ENCODE measurements around the gene ENDOU. TPM values are rescaled to one million over a fixed set of nuclear protein-coding genes. Genes with fewer than 3 reads are reported as not detected.

The ENDOU gene
- total and polyA plus RNA-seq, 10 donors, result 0.05 to 0.92 (median 0.24) TPM; not detected in 4

DNA sequence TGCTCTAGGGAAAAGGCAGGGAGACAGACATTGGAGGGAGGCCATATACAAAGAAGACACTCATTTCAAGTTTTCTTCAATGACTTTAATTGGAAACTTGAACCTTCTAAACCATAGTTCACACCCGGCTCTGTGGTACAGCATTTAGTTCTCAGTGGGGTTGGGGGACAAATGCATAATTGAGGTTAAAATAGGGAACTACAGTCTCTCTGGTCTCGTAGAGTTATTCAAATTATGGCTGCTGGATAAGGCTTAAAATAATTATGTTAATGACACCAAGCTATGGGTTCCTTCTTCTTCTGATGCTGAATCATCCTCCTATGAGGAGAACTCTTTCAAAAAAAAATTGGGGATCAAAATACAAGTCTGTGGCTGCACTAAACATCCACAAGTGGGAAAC is 15.6 kb downstream of the ENDOU start:
- Histone ChIP-seq H3K36me3 (peaks cover 0 to 7% (median 0%) of the 10 kb centered on the region in 6 donors), H3K4me3 (no peak overlapping the region), H3K27me3 (replicated peaks in 1 of 7) (no peaks in the 10 kb centered on the region), H3K27ac (peak overlapping the region in 6 of 8 donors; percentile 14 to 98 (median 61)), H3K4me1 (peaks cover 20 to 67% (median 49%) of the 10 kb centered on the region in 6 donors), H3K9me3 (no peaks in the 10 kb centered on the region)
- TF ChIP-seq, protein P1, sequence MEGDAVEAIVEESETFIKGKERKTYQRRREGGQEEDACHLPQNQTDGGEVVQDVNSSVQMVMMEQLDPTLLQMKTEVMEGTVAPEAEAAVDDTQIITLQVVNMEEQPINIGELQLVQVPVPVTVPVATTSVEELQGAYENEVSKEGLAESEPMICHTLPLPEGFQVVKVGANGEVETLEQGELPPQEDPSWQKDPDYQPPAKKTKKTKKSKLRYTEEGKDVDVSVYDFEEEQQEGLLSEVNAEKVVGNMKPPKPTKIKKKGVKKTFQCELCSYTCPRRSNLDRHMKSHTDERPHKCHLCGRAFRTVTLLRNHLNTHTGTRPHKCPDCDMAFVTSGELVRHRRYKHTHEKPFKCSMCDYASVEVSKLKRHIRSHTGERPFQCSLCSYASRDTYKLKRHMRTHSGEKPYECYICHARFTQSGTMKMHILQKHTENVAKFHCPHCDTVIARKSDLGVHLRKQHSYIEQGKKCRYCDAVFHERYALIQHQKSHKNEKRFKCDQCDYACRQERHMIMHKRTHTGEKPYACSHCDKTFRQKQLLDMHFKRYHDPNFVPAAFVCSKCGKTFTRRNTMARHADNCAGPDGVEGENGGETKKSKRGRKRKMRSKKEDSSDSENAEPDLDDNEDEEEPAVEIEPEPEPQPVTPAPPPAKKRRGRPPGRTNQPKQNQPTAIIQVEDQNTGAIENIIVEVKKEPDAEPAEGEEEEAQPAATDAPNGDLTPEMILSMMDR (IDR thresholded peaks at IDR 0.05 in 8 of 11, conservative IDR thresholded peaks at IDR 0.05 in 3 of 11), result no peak
- no peak for TF ChIP-seq POLR2A (IDR thresholded peaks at IDR 0.05)
- TF ChIP-seq POLR2AphosphoS5 (IDR thresholded peaks at IDR 0.05), result no peak
- WGBS, 5 donors, result 36 to 47% (median 40%) methylated on average over 2 of the region's 2 CpGs
- intact Hi-C loops (cut with DNase I; ENCODE audit: low total_unique reads), result loop anchor here (10.0 kb wide), 1 partner anchor 455 kb away; no protein-coding TSS in a partner anchor
- no peak for DNase-seq

DNA sequence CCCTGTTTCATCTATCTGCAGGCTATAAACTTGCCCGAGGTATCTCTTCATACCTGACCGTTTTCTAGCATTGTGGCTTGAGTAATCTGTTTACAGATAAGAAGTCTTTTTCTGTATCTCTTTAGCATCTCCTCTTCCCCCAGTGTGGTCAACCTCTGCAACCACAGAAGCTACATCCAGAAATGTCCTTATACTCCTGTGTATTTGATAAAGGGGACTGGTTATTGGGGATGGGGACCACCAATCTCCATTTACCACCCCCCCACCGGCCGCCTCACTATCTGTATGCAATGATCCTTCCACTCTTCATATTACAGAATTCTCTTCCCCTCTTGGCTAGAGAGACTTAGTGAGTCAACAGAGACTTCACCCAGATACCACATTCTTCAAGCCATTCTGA is 16.1 kb downstream of the ENDOU start:
- no peak for DNase-seq
- Histone ChIP-seq H3K27me3 (replicated peaks in 1 of 7) (no peaks in the 10 kb centered on the region), H3K4me3 (no peak overlapping the region), H3K9me3 (no peaks in the 10 kb centered on the region), H3K27ac (peak overlapping the region in 5 of 8 donors; percentile 15 to 98 (median 62)), H3K4me1 (peaks cover 24 to 68% (median 50%) of the 10 kb centered on the region in 6 donors), H3K36me3 (peaks cover 0 to 7% (median 0%) of the 10 kb centered on the region in 6 donors)
- intact Hi-C loops (cut with DNase I; ENCODE audit: low total_unique reads), result no loop called here
- 68 to 79% (median 71%) methylated on average over 4 of the region's 4 CpGs for WGBS, 5 donors
- TF ChIP-seq POLR2A (IDR thresholded peaks at IDR 0.05), result no peak
- TF ChIP-seq, protein P1 (IDR thresholded peaks at IDR 0.05 in 8 of 11, conservative IDR thresholded peaks at IDR 0.05 in 3 of 11), result no peak
- no peak for TF ChIP-seq POLR2AphosphoS5 (IDR thresholded peaks at IDR 0.05)

DNA sequence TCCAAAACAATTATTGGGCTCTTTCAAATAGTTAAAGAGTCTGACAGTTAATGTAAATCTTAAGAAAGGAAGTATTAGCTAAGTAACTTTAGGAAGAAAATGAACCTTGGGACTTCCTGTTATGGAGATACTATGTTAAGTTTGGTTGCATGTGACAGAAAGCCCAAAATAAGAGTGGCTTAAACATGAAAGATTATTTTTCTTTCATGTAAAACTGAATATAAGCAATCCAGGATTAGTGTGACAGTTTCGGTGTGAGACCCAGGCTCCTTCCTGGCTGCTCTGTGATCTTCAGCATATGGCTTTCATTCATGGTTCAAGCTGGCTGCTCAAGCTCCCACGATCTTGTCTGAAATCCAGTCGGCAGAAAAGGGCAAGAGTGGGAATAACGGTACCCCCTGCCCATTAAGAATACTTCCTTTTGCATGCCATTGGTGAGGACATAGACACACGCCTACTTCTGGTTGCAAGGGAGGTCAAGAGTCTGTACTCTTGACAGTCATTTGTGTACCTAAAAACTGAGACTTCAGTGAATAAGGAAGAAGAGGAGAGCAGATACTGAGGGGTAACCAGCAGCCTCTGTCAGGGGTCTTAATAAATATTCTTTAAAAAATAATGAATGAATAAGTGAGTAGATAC is 17.3 kb downstream of the ENDOU start:
- TF ChIP-seq POLR2A (IDR thresholded peaks at IDR 0.05) (no peak), POLR2AphosphoS5 (IDR thresholded peaks at IDR 0.05) (no peak)
- TF ChIP-seq, protein P1 (IDR thresholded peaks at IDR 0.05 in 8 of 11, conservative IDR thresholded peaks at IDR 0.05 in 3 of 11), result no peak
- peak overlapping the region in 7 of 8 donors; percentile 7 to 98 (median 94) for H3K27ac ChIP-seq
- peak overlapping the region in 1 of 8 donors; percentile 96 for H3K4me3 ChIP-seq
- peaks cover 25 to 76% (median 59%) of the 10 kb centered on the region in 6 donors for H3K4me1 ChIP-seq
- no peaks in the 10 kb centered on the region for H3K27me3 ChIP-seq (replicated peaks in 1 of 7)
- no peak for DNase-seq
- peaks cover 0 to 3% (median 0%) of the 10 kb centered on the region in 6 donors for H3K36me3 ChIP-seq
- H3K9me3 ChIP-seq, result no peaks in the 10 kb centered on the region
- intact Hi-C loops (cut with DNase I; ENCODE audit: low total_unique reads), result no loop called here
- 23 to 29% (median 26%) methylated on average over 5 of the region's 5 CpGs for WGBS, 5 donors

DNA sequence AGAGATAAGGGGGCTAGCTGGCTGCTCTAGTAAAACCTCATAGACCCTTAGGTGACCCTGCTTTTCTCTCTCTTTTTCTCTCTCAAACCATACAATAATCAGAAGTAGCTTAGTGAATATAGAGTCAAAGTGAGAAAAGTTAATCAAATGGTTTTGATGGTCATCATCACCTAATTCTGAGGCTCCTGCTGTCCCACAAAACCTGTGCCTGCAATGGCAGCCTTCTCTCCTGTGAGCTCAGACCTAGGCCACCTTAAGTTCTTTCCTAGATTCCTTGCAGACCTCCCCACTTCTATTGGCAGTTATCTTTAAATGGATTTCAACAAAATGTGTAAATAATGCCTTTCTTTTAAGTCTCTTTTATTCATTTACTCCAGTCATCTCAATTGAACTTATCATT is 17.9 kb downstream of the ENDOU start:
- DNase-seq, result no peak
- peaks cover 0 to 3% (median 0%) of the 10 kb centered on the region in 6 donors for H3K36me3 ChIP-seq
- intact Hi-C loops (cut with DNase I; ENCODE audit: low total_unique reads), result no loop called here
- no peaks in the 10 kb centered on the region for H3K9me3 ChIP-seq
- no peaks in the 10 kb centered on the region for H3K27me3 ChIP-seq (replicated peaks in 1 of 7)
- H3K4me1 ChIP-seq, result peaks cover 25 to 83% (median 60%) of the 10 kb centered on the region in 6 donors
- peak overlapping the region; percentile 7 to 98 (median 94) for H3K27ac ChIP-seq
- TF ChIP-seq POLR2A (IDR thresholded peaks at IDR 0.05) (no peak), POLR2AphosphoS5 (IDR thresholded peaks at IDR 0.05) (no peak)
- TF ChIP-seq, protein P1 (IDR thresholded peaks at IDR 0.05 in 8 of 11, conservative IDR thresholded peaks at IDR 0.05 in 3 of 11), result no peak
- H3K4me3 ChIP-seq, result peak overlapping the region in 2 of 8 donors; percentile 91 to 96
